K562 (cell line): ENCODE results near the gene KLK6. TPM values are rescaled to one million over a fixed set of nuclear protein-coding genes. Genes with fewer than 3 reads are reported as not detected.

Experiments used
- ATAC-seq: fragments of 200-7000 bp; cut with Tn5 transposase; 3 replicates; pipeline ENCODE4 v1.9.1; 2020; ENCODE audit warnings: moderate library complexity
- BruUV-seq: library from RNA; stranded (reverse); fragments of 400-500 nt; replicated peaks from 2 replicates; lab custom pipeline; 2021; lab: Mats Ljungman, UMichigan
- CTCF ChIA-PET: fragments of 300-600 bp; formaldehyde crosslinking; extraction: SDS; loops from one replicate; lab custom pipeline; 2021; ENCODE audit warnings: low intra/inter-chr PET ratio; lab: Yijun Ruan, JAX
- POLR2A ChIA-PET: fragments of 300-600, 350-650 bp; sonication (Branson Sonifier 250); formaldehyde crosslinking; extraction: SDS; loops from one replicate; lab custom pipeline; 2021; ENCODE audit warnings: antibody characterized with exemption, inconsistent platforms; lab: Yijun Ruan, JAX
- DNase-seq, 4 experiments: peaks; one replicate each; pipeline versions ENCODE4 v3.0.0 to v3.0.0-alpha.2; 2011 to 2018; ENCODE audit warnings: low spot score in 3 of 4, mixed read lengths in 3 of 4; ENCODE audit errors: extremely low read depth in 1 of 4
- FAIRE-seq: peaks from 2 replicates; lab custom pipeline; 2011; peaks lifted over from hg19 to GRCh38; lab: Jason Lieb, UNC
- H2AFZ ChIP-seq: 2 replicates; pipeline ENCODE4 v1.6.0; 2011; ENCODE audit warnings: low read depth, low read length, control low read depth, inconsistent platforms
- H3K27ac ChIP-seq: fragments of 200-600 bp; 3 replicates; pipeline ENCODE4 v1.8.0; 2011; ENCODE audit warnings: low read depth, mild to moderate bottlenecking, control low read depth, inconsistent platforms, low read length, moderate library complexity, mixed read lengths; ENCODE audit errors: extremely low read depth
- H3K27me3 ChIP-seq, 2 experiments: fragments of 300-600 bp in 1 of 2; 2 replicates in 1 of 2; 3 replicates in 1 of 2; pipeline versions ENCODE4 v1.6.0 to v1.8.0; 2011; ENCODE audit warnings: inconsistent platforms in 2 of 2, low read length in 2 of 2, mild to moderate bottlenecking in 1 of 2, mixed read lengths in 1 of 2, moderate library complexity in 1 of 2; ENCODE audit not compliant: control insufficient read depth in 2 of 2, insufficient read depth in 2 of 2
- H3K36me3 ChIP-seq: fragments of 300-600 bp; 3 replicates; pipeline ENCODE4 v1.8.0; 2011; ENCODE audit warnings: mild to moderate bottlenecking, low read length, inconsistent platforms; ENCODE audit not compliant: control insufficient read depth, insufficient read depth
- H3K4me1 ChIP-seq, 2 experiments: fragments of 200-600 bp in 1 of 2; replicated peaks in 1 of 2; 2 replicates in 1 of 2; 3 replicates in 1 of 2; pipeline versions ENCODE4 v1.5.1 to v1.8.0; 2011; ENCODE audit warnings: inconsistent platforms in 2 of 2, low read length in 2 of 2, mild to moderate bottlenecking in 1 of 2, mixed read lengths in 1 of 2, moderate library complexity in 1 of 2; ENCODE audit not compliant: control insufficient read depth in 2 of 2, insufficient read depth in 2 of 2
- H3K4me2 ChIP-seq: 2 replicates; pipeline ENCODE4 v1.6.1; 2011; ENCODE audit warnings: low read length, control low read depth, inconsistent platforms, mixed read lengths; ENCODE audit not compliant: insufficient read depth
- H3K4me3 ChIP-seq: fragments of 200-600 bp; sonication (generic), shearing (Covaris generic); 2 replicates; pipeline ENCODE4 v1.5.1; 2016; ENCODE audit warnings: control low read depth, inconsistent platforms
- H3K79me2 ChIP-seq: fragments of 200-600 bp; 3 replicates; pipeline ENCODE4 v1.8.0; 2011; ENCODE audit warnings: low read length, inconsistent platforms; ENCODE audit not compliant: control insufficient read depth, insufficient read depth
- H3K9ac ChIP-seq, 2 experiments: 2 replicates each; pipeline versions ENCODE4 v1.6.0 to v1.6.1; 2011; ENCODE audit warnings: low read depth in 2 of 2, low read length in 2 of 2, control low read depth in 1 of 2, inconsistent platforms in 1 of 2, mild to moderate bottlenecking in 1 of 2, mixed read lengths in 1 of 2; ENCODE audit not compliant: insufficient read depth in 1 of 2
- H3K9me1 ChIP-seq: one replicate; pipeline ENCODE4 v1.6.0; 2011; ENCODE audit warnings: inconsistent platforms, mild to moderate bottlenecking, low read length, moderate library complexity; ENCODE audit not compliant: control insufficient read depth, insufficient read depth
- H3K9me3 ChIP-seq: replicated peaks from 2 replicates; pipeline ENCODE4 v1.5.1; 2011; ENCODE audit warnings: low read depth, low read length, inconsistent platforms; ENCODE audit not compliant: control insufficient read depth, insufficient read depth
- H4K20me1 ChIP-seq: replicated peaks from 2 replicates; pipeline ENCODE4 v1.6.1; 2011; ENCODE audit warnings: low read length, inconsistent platforms, mixed read lengths; ENCODE audit not compliant: control insufficient read depth, insufficient read depth
- RFX1 ChIP-seq: fragments of 450-650 bp; IDR thresholded peaks from 2 replicates; pipeline ENCODE4 v1.6.1; 2016; ENCODE audit warnings: mild to moderate bottlenecking, moderate library complexity
- SMAD3 ChIP-seq: fragments of 450-650 bp; formaldehyde crosslinking; conservative IDR thresholded peaks from 2 replicates; pipeline ENCODE4 v1.4.0; 2020; ENCODE audit warnings: mild to moderate bottlenecking
- WGBS: fragments of 100-300 bp; shearing (Covaris generic); methylation state at CpG from one replicate; pipeline ENCODE4 v1.1.6; 2016; ENCODE audit warnings: low coverage, mixed read lengths; ENCODE audit not compliant: insufficient coverage; ENCODE audit errors: missing lambda C conversion rate; 5-methylcytosine and 5-hydroxymethylcytosine counted together
- in situ Hi-C: fragments of 300-500 bp; cut with MboI; formaldehyde crosslinking; loops from 4 replicates; pipeline ENCODE4 v1.15.0; 2018; ENCODE audit warnings: inconsistent platforms, mixed read lengths
- intact Hi-C: fragments of 100-400 bp; cut with micrococcal nuclease; formaldehyde crosslinking; loops from 2 replicates; pipeline ENCODE4 v1.14.2; 2022
- polyA plus RNA-seq, 8 experiments: library from polyadenylated mRNA; depleted of rRNA in 4 of 8; stranded (reverse) in 5 of 8; unstranded in 3 of 8; fragments of >200 nt; fragmentation: Nextera tagmentation in 2 of 8; fragmentation: Illumina TruSeq in 1 of 8; extraction: Ambion mirVana in 2 of 8; extraction: Trizol in 1 of 8; gene quantifications; 2 replicates each; pipeline versions ENCODE4 v1.2.1 to v1.2.3, GENCODE V29; 2011 to 2014; ENCODE audit warnings: inconsistent platforms in 1 of 8, missing spikeins in 1 of 8
- total RNA-seq, 7 experiments: library from RNA; depleted of rRNA in 6 of 7; stranded (reverse); fragments of >200 nt in 6 of 7; fragmentation: Illumina TruSeq in 2 of 7; extraction: Trizol in 2 of 7; gene quantifications; 2 replicates each; pipeline versions ENCODE4 v1.2.1 to v1.2.3, GENCODE V29; 2011 to 2021; ENCODE audit warnings: low replicate concordance in 1 of 7
- TF ChIP-seq, protein P1 (sequence below), 3 experiments: IDR thresholded peaks in 2 of 3; conservative IDR thresholded peaks in 1 of 3; 2 replicates each; pipeline ENCODE4 v1.5.1; 2011 to 2012; ENCODE audit warnings: low read length in 3 of 3, mild to moderate bottlenecking in 3 of 3, control low read depth in 2 of 3, improper control_type of control experiment in 1 of 3, inconsistent platforms in 1 of 3, low read depth in 1 of 3, mixed read lengths in 1 of 3, moderate library complexity in 1 of 3; ENCODE audit not compliant: insufficient read depth in 2 of 3
- TF ChIP-seq, protein P2 (sequence below): IDR thresholded peaks from 2 replicates; pipeline ENCODE4 v1.6.1; 2011; ENCODE audit warnings: borderline replicate concordance, low read depth, mild to moderate bottlenecking, moderate library complexity, low read length; ENCODE audit not compliant: insufficient read depth, poor library complexity, severe bottlenecking

The KLK6 gene
- total and polyA plus RNA-seq, 9 of the 15 experiments (the other 6 are each of a cell fraction or from before 2014, with no cell fraction given), result not detected

DNA sequence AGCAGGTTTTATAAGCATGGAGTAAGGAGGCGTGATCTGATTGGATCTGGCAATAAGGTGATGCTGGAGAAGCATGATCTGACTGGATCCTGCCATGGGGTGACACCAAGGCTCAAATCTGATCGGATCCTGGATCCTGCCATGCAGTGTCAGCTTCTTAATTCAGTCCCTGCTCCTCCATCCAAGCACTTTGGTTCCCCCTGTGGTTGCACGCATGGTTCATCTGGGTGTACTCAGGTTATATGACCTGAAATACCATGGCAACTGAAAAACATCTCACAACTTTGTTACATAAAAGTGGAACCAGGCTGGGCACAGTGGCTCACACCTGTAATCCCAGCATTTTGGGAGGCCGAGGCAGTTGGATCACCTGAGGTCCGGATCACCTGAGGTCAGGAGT is 40.6 kb downstream of the KLK6 start:
- FAIRE-seq, result no peak

More for the DNA sequence above, 40.6 kb downstream of the KLK6 start:
- no peak overlapping the region for H3K4me2 ChIP-seq
- H3K4me3 ChIP-seq, result no peak overlapping the region
- peaks cover 5% of the 10 kb centered on the region; the same call in 1 of the 2 replicates for H4K20me1 ChIP-seq
- ATAC-seq, result no peak
- H3K27ac ChIP-seq, result no peak overlapping the region
- in situ Hi-C loops, result loop anchor here (5.0 kb wide), 1 partner anchor 163 kb away; no protein-coding TSS in a partner anchor
- no TSS peak for BruUV-seq
- 5% methylated on average over 5 of the region's 5 CpGs for WGBS
- H3K27me3 ChIP-seq, result peaks cover 5 to 17% of the 10 kb centered on the region in 2 experiments; a peak in 3 of 5 replicates
- H3K4me1 ChIP-seq, result peaks cover 0 to 4% of the 10 kb centered on the region in 2 experiments; a peak in 2 of 5 replicates
- H3K9me1 ChIP-seq, result no peaks in the 10 kb centered on the region
- CTCF ChIA-PET, result interaction anchor here (1.9 kb wide), 1 partner anchor 166 kb away, joined by 15 read pairs; no protein-coding TSS in a partner anchor
- TF ChIP-seq, protein P1, sequence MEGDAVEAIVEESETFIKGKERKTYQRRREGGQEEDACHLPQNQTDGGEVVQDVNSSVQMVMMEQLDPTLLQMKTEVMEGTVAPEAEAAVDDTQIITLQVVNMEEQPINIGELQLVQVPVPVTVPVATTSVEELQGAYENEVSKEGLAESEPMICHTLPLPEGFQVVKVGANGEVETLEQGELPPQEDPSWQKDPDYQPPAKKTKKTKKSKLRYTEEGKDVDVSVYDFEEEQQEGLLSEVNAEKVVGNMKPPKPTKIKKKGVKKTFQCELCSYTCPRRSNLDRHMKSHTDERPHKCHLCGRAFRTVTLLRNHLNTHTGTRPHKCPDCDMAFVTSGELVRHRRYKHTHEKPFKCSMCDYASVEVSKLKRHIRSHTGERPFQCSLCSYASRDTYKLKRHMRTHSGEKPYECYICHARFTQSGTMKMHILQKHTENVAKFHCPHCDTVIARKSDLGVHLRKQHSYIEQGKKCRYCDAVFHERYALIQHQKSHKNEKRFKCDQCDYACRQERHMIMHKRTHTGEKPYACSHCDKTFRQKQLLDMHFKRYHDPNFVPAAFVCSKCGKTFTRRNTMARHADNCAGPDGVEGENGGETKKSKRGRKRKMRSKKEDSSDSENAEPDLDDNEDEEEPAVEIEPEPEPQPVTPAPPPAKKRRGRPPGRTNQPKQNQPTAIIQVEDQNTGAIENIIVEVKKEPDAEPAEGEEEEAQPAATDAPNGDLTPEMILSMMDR (IDR thresholded peaks at IDR 0.05 in 2 of 3, conservative IDR thresholded peaks at IDR 0.05 in 1 of 3; ENCODE audit: insufficient read depth in 2 of 3, low read depth in 1 of 3, low read length in 3 of 3), result 0 out of 6 replicates have a peak, but pooled peaks of 1 of the 3 experiments have one; percentile 6
- TF ChIP-seq RFX1 (peak; percentile 34; the same call in 1 of the 2 replicates), SMAD3 (CRISPR knock-in tag) (no peak)
- TF ChIP-seq, protein P2, sequence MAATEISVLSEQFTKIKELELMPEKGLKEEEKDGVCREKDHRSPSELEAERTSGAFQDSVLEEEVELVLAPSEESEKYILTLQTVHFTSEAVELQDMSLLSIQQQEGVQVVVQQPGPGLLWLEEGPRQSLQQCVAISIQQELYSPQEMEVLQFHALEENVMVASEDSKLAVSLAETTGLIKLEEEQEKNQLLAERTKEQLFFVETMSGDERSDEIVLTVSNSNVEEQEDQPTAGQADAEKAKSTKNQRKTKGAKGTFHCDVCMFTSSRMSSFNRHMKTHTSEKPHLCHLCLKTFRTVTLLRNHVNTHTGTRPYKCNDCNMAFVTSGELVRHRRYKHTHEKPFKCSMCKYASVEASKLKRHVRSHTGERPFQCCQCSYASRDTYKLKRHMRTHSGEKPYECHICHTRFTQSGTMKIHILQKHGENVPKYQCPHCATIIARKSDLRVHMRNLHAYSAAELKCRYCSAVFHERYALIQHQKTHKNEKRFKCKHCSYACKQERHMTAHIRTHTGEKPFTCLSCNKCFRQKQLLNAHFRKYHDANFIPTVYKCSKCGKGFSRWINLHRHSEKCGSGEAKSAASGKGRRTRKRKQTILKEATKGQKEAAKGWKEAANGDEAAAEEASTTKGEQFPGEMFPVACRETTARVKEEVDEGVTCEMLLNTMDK, result peak; percentile 47
- TF ChIP-seq, all 486 proteins: peak for 3
- H3K9ac ChIP-seq, result no peak overlapping the region
- intact Hi-C loops, result no loop called here
- H3K36me3 ChIP-seq, result no peaks in the 10 kb centered on the region
- H2AFZ ChIP-seq, result no peak overlapping the region
- no peak for DNase-seq
- POLR2A ChIA-PET, result interaction anchor here (0.7 kb wide), 1 partner anchor 96 kb away, joined by 3 read pairs; no protein-coding TSS in a partner anchor
- H3K9me3 ChIP-seq, result no peaks in the 10 kb centered on the region
- no peaks in the 10 kb centered on the region for H3K79me2 ChIP-seq
